ENCODE data around the gene NOTUM. TPM values are rescaled to one million over a fixed set of nuclear protein-coding genes. Genes with fewer than 3 reads are reported as not detected.

The NOTUM gene
- total RNA-seq, 1 donor from 2014 or later, result 1.2 TPM

DNA sequence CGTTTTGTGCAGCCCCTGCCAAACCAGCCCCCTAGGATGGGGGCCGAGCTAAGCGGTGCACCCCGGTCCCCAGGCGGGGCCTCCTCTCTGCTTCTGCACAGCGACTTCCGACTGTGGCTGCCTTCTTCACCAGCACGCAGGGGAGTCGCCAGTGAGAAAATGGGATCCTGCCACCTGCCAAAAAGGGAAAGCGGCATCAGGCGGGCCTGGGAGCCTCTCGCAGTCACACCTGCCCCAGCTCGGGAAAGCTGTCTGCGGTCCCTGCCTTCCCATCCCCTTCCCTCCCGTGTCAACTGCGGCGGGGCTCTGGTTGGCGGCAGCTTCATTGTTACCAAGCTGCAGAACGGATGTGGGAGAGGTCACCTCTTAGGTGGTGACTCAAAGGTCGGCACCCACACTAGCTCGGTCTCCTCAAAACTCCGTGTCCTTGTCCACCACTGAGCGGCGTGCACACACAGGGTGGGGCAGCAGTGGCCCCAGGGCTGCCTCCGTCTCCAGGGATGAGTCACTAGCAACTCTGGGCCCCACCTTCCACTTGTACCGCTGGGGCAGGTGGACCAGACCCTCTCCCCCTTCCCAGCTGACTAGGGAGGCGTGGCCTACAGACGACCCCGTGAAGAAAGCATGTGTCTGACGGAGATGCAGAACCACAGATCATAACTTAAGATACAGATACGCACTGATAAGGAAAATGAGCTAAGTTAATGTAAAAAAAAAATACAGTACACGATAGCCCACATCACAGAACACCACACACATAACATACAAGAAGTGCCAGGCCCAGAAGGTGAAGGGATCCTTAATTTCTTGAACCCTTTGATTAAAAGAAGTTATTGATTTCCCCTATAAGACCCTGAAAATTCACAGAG is 48.3 kb downstream of the NOTUM start:
- no peak overlapping the region for H3K27ac Mint-ChIP-seq
- no peaks in the 10 kb centered on the region for H3K27me3 Mint-ChIP-seq (ENCODE audit: low read depth)
- intact Hi-C loops (cut with micrococcal nuclease), result no loop called here
- no peak for DNase-seq (ENCODE audit: low spot score)
- peak overlapping the region; percentile 33 for H3K4me3 Mint-ChIP-seq (ENCODE audit: low read depth)
- H3K9me3 Mint-ChIP-seq, result no peaks in the 10 kb centered on the region
- peaks cover 57% of the 10 kb centered on the region for H3K36me3 Mint-ChIP-seq (ENCODE audit: low read depth)
- peaks cover 22% of the 10 kb centered on the region for H3K4me1 Mint-ChIP-seq (ENCODE audit: low read depth)

DNA sequence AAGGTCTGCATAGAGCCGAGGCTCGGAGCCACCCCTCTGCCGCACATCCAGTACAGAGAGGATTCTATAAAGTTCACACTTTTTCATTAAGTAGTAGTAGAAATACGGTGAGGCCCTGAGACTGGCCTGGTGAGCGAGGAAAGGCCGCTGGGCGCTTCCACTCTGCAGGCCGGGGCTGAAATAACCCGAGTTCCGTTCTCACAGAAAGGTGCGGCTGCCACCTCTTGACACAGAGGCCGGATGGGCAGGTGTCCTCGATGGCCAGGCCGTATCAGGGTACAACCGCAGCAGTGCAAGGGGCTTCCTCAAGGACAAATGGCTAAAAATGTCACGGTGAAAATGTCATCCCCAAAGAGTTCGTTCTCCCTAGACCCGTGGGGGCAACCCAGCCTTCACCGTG is 49.0 kb downstream of the NOTUM start:
- intact Hi-C loops (cut with micrococcal nuclease), result no loop called here
- no peak overlapping the region for H3K27ac Mint-ChIP-seq
- H3K36me3 Mint-ChIP-seq (ENCODE audit: low read depth), result peaks cover 52% of the 10 kb centered on the region
- H3K27me3 Mint-ChIP-seq (ENCODE audit: low read depth), result no peaks in the 10 kb centered on the region
- H3K4me3 Mint-ChIP-seq (ENCODE audit: low read depth), result peak overlapping the region; percentile 68
- no peak for DNase-seq (ENCODE audit: low spot score)
- H3K9me3 Mint-ChIP-seq, result no peaks in the 10 kb centered on the region
- peaks cover 17% of the 10 kb centered on the region for H3K4me1 Mint-ChIP-seq (ENCODE audit: low read depth)

DNA sequence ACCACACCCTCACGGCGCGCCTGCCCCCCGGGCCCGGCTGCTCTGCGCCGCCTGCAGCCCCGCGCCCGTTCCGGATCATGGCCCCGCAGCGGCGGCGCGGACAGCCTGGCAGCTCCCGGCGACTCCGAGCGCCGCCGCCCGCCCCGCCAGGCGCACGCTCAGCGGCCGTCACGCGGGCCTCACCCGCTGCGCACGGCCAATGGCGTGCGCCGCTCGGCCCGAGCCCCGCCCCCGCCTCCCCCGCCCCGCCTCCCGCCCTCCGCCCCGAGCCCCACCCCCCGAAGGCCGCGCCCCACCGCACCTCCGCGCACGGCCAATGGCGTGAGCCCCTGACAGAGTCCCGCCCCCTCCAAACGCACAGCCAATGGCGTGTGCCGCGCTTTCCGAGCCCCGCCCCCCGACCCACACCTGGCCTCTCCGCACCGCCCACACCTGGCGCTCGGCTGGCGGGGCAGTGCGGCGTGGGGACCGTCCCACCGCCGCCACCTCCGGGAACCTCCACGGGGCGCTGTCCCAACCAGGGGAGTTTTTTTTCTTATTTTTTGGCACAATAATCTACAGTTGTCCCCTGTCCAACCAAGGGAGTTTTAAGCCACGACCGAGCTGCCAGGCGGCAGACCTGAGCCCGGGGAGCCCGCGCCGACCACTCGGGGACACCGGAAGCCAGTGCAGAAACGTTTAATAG is 49.6 kb downstream of the NOTUM start, which contains the start of gene PCYT2:
Gene PCYT2, minus strand, starts transcription at position 123 of the 685 bp plus-strand sequence. Its CDS starts 44 bp downstream, at position 79.
- Mint-ChIP-seq H3K4me3 (ENCODE audit: low read depth) (peak within 1 kb of the TSS; percentile 84), H3K27me3 (ENCODE audit: low read depth) (no peaks in the 10 kb centered on the region), H3K27ac (peak within 1 kb of the TSS; percentile 60), H3K4me1 (ENCODE audit: low read depth) (peaks cover 14% of the 10 kb centered on the region), H3K36me3 (ENCODE audit: low read depth) (peaks cover 53% of the 10 kb centered on the region), H3K9me3 (no peaks in the 10 kb centered on the region)
- peak; percentile 91 for DNase-seq (ENCODE audit: low spot score)
- intact Hi-C loops (cut with micrococcal nuclease), result no loop called here

DNA sequence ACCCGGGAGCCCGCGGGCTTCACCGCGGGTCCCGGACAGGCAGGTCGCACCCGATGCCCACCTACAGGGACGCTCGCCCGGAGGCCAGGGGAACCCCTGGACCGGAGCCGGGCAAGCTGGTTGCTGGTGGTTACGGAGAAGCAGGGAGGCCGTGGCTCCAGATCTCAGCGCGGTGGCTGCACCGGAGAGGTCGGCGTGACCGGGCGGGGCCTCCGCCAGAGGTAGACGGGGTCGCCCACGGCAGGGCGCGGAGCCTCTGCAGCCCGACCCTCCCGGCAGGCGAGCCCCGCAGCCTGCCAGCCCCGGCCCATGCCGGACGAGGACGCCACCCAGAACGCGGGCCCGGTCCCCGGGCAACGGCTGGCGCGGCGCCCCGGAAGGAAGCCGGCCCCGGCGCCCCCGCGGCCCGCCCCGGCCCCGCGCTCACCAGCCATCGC is 50.1 kb downstream of the NOTUM start:
- peaks cover 10% of the 10 kb centered on the region for H3K4me1 Mint-ChIP-seq (ENCODE audit: low read depth)
- H3K9me3 Mint-ChIP-seq, result no peaks in the 10 kb centered on the region
- DNase-seq (ENCODE audit: low spot score), result no peak
- H3K27me3 Mint-ChIP-seq (ENCODE audit: low read depth), result no peaks in the 10 kb centered on the region
- H3K36me3 Mint-ChIP-seq (ENCODE audit: low read depth), result peaks cover 50% of the 10 kb centered on the region
- H3K27ac Mint-ChIP-seq, result no peak overlapping the region
- peak overlapping the region; percentile 84 for H3K4me3 Mint-ChIP-seq (ENCODE audit: low read depth)
- intact Hi-C loops (cut with micrococcal nuclease), result no loop called here

DNA sequence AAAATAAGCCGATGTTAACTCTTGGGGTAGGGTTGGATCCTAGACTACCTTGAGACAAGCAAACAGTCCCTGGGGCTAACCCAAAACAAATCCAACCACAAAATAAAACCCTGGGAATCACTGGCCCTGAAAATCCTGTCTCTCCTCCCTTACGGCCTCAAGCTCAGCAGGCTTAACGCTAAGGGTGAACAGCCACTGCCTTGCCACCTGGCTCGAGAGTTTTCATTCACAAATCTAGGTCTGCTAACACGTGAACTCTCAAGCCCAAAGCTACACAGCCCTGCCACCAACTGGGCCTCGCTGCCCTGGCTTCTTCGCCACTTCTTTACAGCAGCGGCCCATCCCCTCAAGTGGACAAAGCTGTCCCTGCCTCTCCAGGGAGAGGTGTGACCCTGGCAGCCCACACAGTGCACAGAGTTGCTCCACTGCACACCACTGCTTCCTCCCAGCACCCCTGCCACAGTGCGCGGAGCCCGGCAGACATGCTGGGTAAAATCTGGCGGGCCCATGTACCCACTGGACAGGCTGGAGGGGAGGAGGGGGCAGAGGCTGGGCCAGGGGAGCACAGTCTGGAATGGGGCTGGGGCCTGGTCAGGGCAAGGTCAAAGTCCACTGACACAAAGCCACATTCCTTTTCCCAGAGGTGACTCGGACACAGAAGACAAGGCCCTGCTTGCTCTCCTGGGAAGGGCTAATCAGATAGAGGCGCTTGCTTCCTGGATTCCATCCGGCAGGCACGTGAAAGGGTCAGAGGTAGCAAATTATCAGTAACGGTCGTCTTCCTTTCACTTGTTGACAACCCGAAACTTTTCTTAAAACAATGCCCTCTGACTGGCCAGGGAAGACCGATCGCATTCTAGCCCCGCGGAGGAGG is 50.8 kb downstream of the NOTUM start:
- DNase-seq (ENCODE audit: low spot score), result no peak
- Mint-ChIP-seq H3K9me3 (no peaks in the 10 kb centered on the region), H3K36me3 (ENCODE audit: low read depth) (peaks cover 44% of the 10 kb centered on the region), H3K27me3 (ENCODE audit: low read depth) (no peaks in the 10 kb centered on the region), H3K4me3 (ENCODE audit: low read depth) (peak overlapping the region; percentile 84), H3K27ac (peak overlapping the region; percentile 60), H3K4me1 (ENCODE audit: low read depth) (peaks cover 8% of the 10 kb centered on the region)
- intact Hi-C loops (cut with micrococcal nuclease), result no loop called here

DNA sequence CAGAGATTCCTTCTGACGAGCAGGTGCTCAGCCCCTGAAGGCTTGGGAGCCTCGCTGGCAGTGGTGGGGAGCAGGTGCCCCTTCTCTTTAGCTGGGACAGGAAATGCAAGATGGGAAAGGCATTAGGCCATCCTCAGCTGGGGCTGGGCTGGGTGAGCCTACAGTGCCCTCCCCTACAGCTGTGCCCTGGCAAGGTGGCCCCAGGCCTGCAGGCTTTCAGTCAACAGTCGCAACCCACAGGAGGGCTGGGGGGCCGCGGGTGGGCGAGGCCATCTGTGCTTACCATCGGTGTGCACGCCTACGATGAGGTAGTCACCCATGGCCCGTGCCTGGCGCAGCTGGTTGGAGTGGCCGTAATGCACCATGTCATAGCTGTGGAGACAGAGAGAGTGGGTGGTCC is 51.8 kb downstream of the NOTUM start:
- no peak for DNase-seq (ENCODE audit: low spot score)
- H3K4me3 Mint-ChIP-seq (ENCODE audit: low read depth), result peak overlapping the region; percentile 84
- no peak overlapping the region for H3K27ac Mint-ChIP-seq
- H3K27me3 Mint-ChIP-seq (ENCODE audit: low read depth), result no peaks in the 10 kb centered on the region
- H3K4me1 Mint-ChIP-seq (ENCODE audit: low read depth), result peaks cover 8% of the 10 kb centered on the region
- peaks cover 36% of the 10 kb centered on the region for H3K36me3 Mint-ChIP-seq (ENCODE audit: low read depth)
- H3K9me3 Mint-ChIP-seq, result no peaks in the 10 kb centered on the region
- intact Hi-C loops (cut with micrococcal nuclease), result no loop called here

DNA sequence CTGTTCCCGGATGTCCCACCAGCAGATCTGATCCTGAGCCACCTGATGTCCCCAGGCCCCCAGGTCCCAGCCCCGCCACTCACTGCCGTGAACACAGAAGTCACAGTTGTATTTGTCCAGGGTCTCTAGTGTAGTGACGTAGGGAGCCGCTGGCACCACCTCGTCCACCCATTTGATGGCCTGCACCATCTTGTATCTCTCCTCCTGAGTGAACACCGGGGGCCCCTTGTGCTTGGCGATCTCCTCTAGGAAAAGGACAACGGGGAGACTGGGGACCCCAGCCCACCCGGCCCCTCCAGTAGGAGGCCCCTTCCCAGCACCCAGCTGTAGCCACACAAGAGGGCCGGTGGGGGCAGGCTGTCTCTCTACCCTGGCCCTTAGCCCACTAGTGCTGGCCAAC is 52.2 kb downstream of the NOTUM start:
- H3K9me3 Mint-ChIP-seq, result no peaks in the 10 kb centered on the region
- H3K36me3 Mint-ChIP-seq (ENCODE audit: low read depth), result peaks cover 35% of the 10 kb centered on the region
- H3K27me3 Mint-ChIP-seq (ENCODE audit: low read depth), result no peaks in the 10 kb centered on the region
- H3K4me3 Mint-ChIP-seq (ENCODE audit: low read depth), result no peak overlapping the region
- DNase-seq (ENCODE audit: low spot score), result no peak
- H3K4me1 Mint-ChIP-seq (ENCODE audit: low read depth), result peaks cover 8% of the 10 kb centered on the region
- intact Hi-C loops (cut with micrococcal nuclease), result no loop called here
- no peak overlapping the region for H3K27ac Mint-ChIP-seq

DNA sequence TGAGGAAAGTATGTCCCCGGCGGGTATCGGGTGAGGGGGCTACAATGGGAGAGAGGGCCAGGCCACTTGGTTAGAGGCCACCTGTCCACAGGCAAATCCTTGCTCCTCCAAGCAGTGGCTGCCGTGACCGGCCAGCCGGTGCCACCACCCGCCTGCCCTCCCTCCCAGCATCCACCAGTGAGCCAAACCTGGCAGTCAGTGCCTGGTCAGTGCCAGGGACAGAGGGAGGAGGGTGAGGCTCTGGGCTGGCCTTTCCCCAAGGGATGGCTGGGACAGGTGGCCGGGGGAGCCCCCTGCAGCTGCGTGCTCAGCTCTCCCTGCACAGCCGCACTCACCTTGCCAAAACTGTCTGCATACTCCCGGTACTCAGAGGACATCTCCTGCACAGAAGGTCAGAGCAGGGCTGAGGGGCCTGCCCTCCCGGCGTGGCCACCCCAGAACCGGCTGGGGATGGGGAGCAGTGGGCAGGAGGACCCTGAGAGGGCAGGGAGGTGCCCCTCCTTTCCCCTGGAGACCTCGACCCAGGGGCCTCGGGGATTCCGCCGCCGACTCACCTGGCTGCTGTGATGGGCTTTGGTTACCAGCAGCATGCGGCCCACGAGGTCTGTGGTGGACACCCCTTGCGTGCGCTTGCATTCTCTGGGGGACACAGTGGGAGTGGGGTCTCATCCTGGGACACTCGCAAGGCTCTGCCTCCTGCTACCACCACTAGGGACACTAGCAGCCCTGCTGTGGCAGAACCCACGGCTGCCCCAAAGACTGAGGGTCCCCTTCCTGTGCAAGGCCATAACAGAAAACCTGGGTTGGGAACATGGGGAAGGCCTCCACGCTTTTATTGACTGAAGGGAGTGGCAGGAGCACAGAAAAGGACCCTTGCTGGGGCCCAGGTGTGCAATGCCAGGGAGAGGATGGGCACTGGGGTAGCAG is 53.5 kb downstream of the NOTUM start:
- peaks cover 8% of the 10 kb centered on the region for H3K4me1 Mint-ChIP-seq (ENCODE audit: low read depth)
- no peaks in the 10 kb centered on the region for H3K9me3 Mint-ChIP-seq
- no peaks in the 10 kb centered on the region for H3K27me3 Mint-ChIP-seq (ENCODE audit: low read depth)
- DNase-seq (ENCODE audit: low spot score), result no peak
- intact Hi-C loops (cut with micrococcal nuclease), result no loop called here
- no peak overlapping the region for H3K4me3 Mint-ChIP-seq (ENCODE audit: low read depth)
- no peak overlapping the region for H3K27ac Mint-ChIP-seq
- peaks cover 25% of the 10 kb centered on the region for H3K36me3 Mint-ChIP-seq (ENCODE audit: low read depth)

DNA sequence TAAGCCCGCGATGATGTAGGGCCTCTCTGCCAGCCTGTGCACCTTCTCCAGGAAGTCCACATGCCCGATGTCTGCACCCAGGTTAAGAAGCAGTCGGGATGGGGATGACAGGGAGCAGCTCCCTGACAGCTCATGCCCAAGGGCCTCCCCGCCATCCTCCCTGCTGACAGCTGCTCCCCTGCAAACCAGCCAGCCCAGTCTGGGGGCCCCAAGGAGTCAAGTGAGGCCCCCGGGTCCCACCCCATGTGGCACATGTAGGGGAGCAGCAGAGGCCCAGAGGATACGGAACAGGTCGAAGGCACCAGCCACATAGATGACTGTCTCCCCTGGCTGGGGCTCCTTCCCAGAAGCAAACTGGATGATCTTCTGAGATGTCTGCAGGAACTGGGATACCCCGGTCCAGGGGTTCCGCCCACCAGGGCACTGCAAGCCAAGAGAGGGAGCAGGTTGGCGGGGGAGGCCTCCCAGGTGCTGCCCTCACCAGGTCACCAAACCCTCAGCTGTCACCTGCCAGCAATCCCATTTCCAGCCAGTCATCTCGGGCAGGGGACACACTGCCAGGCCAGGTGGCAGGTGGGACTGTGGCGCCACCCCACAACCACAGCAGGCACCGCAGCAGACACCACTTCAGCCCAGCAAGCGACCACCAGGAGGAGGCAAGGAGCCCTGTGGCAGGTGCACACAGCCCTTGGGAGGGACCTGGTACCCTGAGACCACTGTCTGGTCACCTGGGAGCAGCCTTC is 54.3 kb downstream of the NOTUM start:
- Mint-ChIP-seq H3K4me3 (ENCODE audit: low read depth) (no peak overlapping the region), H3K27me3 (ENCODE audit: low read depth) (no peaks in the 10 kb centered on the region), H3K36me3 (ENCODE audit: low read depth) (peaks cover 20% of the 10 kb centered on the region), H3K27ac (no peak overlapping the region), H3K4me1 (ENCODE audit: low read depth) (peaks cover 3% of the 10 kb centered on the region), H3K9me3 (no peaks in the 10 kb centered on the region)
- DNase-seq (ENCODE audit: low spot score), result no peak
- intact Hi-C loops (cut with micrococcal nuclease), result no loop called here

DNA sequence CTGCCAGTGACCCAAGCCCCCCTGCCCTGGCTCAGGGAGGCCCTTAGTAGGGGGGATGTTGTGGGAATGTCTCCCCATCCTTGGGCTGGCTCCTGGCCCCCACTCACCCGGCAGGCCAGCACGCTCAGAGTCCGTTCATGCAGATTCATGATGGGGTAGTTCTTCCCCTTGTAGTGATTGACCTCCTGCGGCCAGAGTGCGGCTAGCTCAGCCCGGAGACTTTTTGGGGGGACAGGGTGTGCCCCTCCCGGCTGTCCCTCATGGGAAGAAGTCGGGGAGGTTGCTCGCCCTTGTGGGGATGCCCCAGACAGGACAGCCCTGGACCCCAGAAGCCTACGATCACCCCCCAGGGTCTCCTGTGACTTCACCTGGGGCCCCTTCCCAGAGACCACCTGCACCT is 55.0 kb downstream of the NOTUM start:
- intact Hi-C loops (cut with micrococcal nuclease), result no loop called here

DNA sequence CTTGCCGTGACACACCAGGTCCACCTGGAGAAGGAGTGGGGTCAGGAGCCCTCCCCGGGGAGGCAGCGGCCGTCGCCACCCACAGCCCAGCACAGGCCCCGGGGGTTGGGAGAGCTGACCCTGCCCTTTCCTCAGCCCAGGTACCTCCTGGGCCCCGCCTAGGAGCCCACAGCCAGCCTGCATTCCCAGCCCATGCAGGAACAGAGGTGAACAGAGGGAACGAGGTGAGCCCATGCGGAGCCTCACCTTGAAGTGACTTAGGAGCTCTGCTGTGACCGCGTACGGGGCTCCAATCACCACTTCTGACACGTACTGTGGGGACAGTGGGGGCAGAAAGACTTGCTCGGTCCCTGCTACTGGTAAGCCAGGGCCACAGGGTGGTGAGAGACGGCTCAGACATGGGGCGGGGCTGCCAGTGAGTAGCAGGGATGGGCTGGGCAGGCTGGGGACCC is 55.5 kb downstream of the NOTUM start:
- peaks cover 27% of the 10 kb centered on the region for H3K36me3 Mint-ChIP-seq (ENCODE audit: low read depth)
- H3K4me3 Mint-ChIP-seq (ENCODE audit: low read depth), result no peak overlapping the region
- H3K4me1 Mint-ChIP-seq (ENCODE audit: low read depth), result peaks cover 3% of the 10 kb centered on the region
- no peaks in the 10 kb centered on the region for H3K9me3 Mint-ChIP-seq
- peaks cover 6% of the 10 kb centered on the region for H3K27me3 Mint-ChIP-seq (ENCODE audit: low read depth)
- no peak overlapping the region for H3K27ac Mint-ChIP-seq
- intact Hi-C loops (cut with micrococcal nuclease), result no loop called here
- no peak for DNase-seq (ENCODE audit: low spot score)

More for the DNA sequence above, 55.0 kb downstream of the NOTUM start:
- H3K27me3 Mint-ChIP-seq (ENCODE audit: low read depth), result peaks cover 3% of the 10 kb centered on the region
- H3K27ac Mint-ChIP-seq, result no peak overlapping the region
- no peak for DNase-seq (ENCODE audit: low spot score)
- no peaks in the 10 kb centered on the region for H3K9me3 Mint-ChIP-seq
- H3K4me3 Mint-ChIP-seq (ENCODE audit: low read depth), result no peak overlapping the region
- H3K36me3 Mint-ChIP-seq (ENCODE audit: low read depth), result peaks cover 22% of the 10 kb centered on the region
- H3K4me1 Mint-ChIP-seq (ENCODE audit: low read depth), result peaks cover 3% of the 10 kb centered on the region

Data from activated T-helper 2 cell treated with anti-CD3 and anti-CD28 coated beads, Interferon-gamma antibody, Interleukin-2, Interleukin-4, amounts not matched to agents 10 μg/mL and 5 μg/mL and 100 μg/mL, durations not matched to agents 14 hours and 24 hours and 36 hours (primary cell).